Measurements from ENCODE around the gene KRTAP4-16.
"Not testable (repeated sequence)": the region's sequence is repeated elsewhere in the genome, so short reads cannot be mapped to it uniquely, and the experiment has no call there.

Gene KRTAP4-16

DNA sequence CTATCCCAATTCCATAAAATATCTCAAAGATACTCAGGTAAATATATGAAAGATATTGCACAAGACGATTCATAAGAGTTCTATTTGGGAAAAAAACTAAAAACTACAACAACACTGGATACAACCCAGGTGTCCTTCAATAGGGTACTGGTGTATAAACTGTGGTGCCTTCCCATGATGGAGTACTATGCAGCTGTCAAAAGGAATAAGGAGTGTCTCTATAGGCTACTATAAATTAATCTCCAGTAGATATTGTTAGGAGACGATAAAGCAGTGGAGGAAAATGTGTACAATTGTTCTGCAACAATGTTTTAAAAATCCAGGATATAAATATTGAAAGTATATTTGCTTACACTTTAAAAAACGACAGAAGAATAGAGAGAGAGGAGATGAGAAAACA, 24.4 kb upstream of the KRTAP4-16 start:
- H3K27ac ChIP-seq = no peak overlapping the region
- TF ChIP-seq, protein P1, sequence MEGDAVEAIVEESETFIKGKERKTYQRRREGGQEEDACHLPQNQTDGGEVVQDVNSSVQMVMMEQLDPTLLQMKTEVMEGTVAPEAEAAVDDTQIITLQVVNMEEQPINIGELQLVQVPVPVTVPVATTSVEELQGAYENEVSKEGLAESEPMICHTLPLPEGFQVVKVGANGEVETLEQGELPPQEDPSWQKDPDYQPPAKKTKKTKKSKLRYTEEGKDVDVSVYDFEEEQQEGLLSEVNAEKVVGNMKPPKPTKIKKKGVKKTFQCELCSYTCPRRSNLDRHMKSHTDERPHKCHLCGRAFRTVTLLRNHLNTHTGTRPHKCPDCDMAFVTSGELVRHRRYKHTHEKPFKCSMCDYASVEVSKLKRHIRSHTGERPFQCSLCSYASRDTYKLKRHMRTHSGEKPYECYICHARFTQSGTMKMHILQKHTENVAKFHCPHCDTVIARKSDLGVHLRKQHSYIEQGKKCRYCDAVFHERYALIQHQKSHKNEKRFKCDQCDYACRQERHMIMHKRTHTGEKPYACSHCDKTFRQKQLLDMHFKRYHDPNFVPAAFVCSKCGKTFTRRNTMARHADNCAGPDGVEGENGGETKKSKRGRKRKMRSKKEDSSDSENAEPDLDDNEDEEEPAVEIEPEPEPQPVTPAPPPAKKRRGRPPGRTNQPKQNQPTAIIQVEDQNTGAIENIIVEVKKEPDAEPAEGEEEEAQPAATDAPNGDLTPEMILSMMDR (conservative IDR thresholded peaks at IDR 0.05) = no peak
- TF ChIP-seq ZFX (IDR thresholded peaks at IDR 0.05) = no peak

- no peak for TF ChIP-seq ZFX (IDR thresholded peaks at IDR 0.05)
- TF ChIP-seq, protein P1 (conservative IDR thresholded peaks at IDR 0.05) = no peak
- no peak overlapping the region for H3K27ac ChIP-seq
These were observed 23.1 kb upstream of the KRTAP4-16 start for GRCh38 chr17:41125064-41125463.

DNA sequence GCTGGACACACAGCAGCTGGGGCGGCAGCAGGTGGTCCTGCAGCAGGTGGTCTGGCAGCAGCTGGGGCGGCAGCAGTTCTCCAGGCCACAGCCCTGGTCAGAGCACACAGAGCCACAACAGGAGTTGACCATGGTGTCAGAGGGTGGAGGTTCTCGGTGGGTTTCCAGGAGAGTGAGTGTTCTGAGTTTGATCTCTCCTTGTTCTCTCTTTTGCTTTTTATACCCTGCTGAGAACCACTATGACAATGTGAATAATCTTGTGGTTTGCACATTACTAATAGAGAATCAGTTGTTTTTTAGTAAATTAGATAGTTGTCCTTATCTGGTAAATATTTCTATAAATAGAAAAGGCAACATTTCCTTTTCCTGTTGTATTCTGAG, 22.0 kb upstream of the KRTAP4-16 start, which contains the start of gene KRTAP4-12:
Gene KRTAP4-12 (minus strand): TSS at position 192 of the 381 bp plus-strand sequence. CDS start 60 bp downstream, at position 132.
- H3K27ac ChIP-seq = not testable (repeated sequence)

DNA sequence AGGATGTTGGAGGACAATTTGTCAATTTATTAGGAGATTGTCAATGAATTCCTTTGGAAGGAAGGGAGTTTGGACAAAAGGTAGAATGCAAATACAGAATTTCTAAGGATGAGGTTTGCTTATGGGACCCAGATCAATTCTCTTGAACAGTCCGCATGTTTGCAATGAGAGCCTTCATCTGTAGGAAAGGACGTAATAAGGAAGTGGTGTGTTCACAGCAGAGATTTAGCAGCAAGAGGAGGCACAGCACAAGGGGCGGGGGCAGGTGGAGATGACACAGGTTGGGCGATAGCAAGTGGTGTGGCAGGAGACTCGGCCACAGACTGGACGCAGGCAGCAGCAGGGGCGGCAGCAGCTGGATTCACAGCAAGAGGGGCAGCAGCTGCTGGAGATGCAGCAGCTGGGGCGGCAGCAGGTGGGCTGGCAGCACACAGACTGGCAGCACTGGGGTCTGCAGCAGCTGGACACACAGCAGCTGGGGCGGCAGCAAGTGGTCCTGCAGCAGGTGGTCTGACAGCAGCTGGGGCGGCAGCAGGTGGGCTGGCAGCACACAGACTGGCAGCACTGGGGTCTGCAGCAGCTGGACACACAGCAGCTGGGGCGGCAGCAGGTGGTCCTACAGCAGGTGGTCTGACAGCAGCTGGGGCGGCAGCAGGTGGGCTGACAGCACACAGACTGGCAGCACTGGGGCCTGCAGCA, 21.4 kb upstream of the KRTAP4-16 start:
- H3K27ac ChIP-seq = not testable (repeated sequence)

GRCh38 chr17:41121742-41122141, 19.7 kb upstream of the KRTAP4-16 start:
- TF ChIP-seq ZFX (IDR thresholded peaks at IDR 0.05) = no peak
- TF ChIP-seq, protein P1 (conservative IDR thresholded peaks at IDR 0.05) = no peak

DNA sequence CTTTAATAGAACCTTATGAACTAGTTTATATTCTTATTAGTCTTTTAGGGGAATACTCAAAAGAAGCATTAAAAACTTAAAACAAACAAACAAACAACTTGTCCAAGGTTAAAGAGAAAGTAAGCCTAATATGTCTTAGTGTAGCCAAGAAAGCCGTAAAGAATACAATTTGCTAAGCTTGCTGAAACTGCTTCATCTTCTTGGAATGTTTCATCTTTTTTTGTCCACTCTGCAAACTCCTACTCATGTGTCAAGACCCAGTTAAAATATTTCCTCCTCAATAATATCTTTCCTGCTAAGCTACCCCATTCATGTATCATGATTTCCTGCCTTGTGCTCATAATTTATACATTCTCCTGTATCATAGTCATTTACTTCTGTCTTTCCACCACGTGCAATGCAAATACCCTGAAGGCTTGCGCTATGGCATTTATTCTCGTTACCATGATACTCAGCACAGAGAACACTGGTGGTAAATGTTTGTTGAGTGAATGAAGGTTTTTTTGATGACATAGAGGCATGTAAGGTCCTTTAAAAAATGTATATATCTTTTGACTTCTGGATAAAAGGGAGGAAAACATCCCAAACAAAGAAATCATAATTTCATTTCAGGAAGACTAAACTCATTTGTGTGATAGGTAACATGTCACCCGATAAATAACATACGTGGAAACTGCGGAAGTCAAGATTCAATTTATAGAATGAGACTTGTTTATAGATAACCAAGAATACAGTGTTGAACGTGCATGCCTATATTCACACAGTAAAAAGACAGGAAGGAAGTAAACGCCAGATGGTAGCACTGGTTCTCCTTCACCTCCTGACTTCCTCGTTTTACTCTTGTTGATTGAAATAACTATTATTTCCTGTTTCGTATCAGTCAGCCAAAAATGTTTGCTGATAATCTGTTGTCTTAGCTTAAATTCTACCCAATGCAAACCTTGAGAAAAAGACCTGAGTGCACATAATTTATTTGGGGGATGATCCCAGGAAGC, 18.0 kb upstream of the KRTAP4-16 start:
- H3K27ac ChIP-seq = not testable (repeated sequence)

More at GRCh38 chr17:41121742-41122141, 19.7 kb upstream of the KRTAP4-16 start:
- H3K27ac ChIP-seq = no peak overlapping the region

DNA sequence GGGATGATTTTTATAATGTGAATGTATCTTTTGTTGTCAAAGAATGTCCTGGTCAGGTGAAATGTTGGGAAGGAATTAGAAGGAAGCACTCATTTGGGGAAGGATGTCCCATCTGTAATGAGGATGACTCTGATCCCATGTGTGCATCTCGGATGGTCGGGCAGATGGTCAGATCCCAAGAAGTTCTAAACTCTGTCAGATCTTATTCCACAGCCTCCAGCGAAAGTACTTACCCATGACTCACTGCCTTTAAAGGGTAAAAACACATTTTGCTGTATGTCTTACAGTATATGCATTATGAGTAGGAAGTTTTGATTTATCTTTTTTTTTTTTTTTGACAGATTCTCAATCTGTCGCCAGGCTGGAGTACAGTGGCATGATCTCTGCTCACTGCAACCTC, 16.7 kb upstream of the KRTAP4-16 start:
- H3K27ac ChIP-seq = no peak overlapping the region
- TF ChIP-seq ZFX (IDR thresholded peaks at IDR 0.05) = no peak
- TF ChIP-seq, protein P1 (conservative IDR thresholded peaks at IDR 0.05) = no peak

DNA sequence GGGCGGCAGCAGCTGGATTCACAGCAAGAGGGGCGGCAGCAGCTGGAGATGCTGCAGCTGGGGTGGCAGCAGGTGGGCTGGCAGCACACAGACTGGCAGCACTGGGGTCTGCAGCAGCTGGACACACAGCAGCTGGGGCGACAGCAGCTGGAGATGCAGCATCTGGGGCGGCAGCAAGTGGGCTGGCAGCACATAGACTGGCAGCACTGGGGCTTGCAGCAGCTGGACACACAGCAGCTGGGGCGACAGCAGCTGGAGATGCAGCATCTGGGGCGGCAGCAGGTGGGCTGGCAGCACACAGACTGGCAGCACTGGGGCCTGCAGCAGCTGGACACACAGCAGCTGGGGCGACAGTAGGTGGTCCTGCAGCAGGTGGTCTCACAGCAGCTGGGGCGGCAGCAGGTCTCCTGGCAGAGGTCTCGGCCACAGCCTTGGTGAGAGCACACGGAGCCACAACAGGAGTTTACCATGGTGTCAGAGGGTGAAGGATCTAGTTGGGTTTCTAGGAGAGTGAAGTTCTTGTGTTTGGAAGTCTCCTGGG, 15.9 kb upstream of the KRTAP4-16 start, which contains the start of gene KRTAP4-11:
Gene KRTAP4-11 (minus strand): TSS at position 528 of the 541 bp plus-strand sequence. CDS start 58 bp downstream, at position 470.
- H3K27ac ChIP-seq = not testable (repeated sequence)

DNA sequence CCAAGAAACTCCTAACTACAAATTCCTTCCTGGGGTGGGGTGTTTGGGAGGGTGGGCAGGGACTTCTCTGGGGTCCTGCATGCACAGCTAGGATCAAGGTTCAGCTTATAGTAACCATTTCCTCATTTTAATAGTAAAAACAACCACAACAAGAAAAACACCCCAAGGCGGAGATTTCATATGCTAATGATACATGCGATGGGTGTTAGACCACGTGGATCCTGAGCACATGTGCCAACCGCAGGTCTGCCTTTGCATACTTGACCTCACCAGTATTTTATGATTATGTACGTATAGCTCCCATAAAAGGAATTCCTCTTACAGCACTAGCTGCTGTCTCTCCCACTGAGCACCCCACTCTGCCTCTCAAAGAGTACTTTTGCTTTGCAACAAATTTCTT, 14.3 kb upstream of the KRTAP4-16 start:
- TF ChIP-seq, protein P1 (conservative IDR thresholded peaks at IDR 0.05) = no peak
- TF ChIP-seq ZFX (IDR thresholded peaks at IDR 0.05) = no peak

More for the DNA sequence above, 14.3 kb upstream of the KRTAP4-16 start:
- no peak overlapping the region for H3K27ac ChIP-seq
